Measurements from ENCODE around the gene MICAL1. TPM values are rescaled to one million over a fixed set of nuclear protein-coding genes. Genes with fewer than 3 reads are reported as not detected.
A peak's percentile ranks its signal among the peaks of the same experiment; 100 is the strongest.

MICAL1 gene
- polyA plus RNA-seq, 2 of the 4 experiments (the other 2 are of a cell fraction): 14.1 to 16.9 TPM

- no peak for FAIRE-seq
- H3K9me3 ChIP-seq: no peaks in the 10 kb centered on the region
- POLR2A ChIA-PET: interaction anchor here (0.8 to 2.7 kb wide), 6 partner anchors 12 to 347 kb away, joined by 3 to 18 read pairs (median 6); partner anchors contain the start of genes CD164, CEP57L1, MICAL1 and SESN1
Measured at GRCh38 chr6:109441069-109441816, 14.3 kb downstream of the MICAL1 start.

GRCh38 chr6:109440331-109441068, 15.1 kb downstream of the MICAL1 start, which contains the start of the genes PPIL6 and SMPD2:
Gene PPIL6, minus strand, starts transcription at chr6:109440628. Its CDS starts 38 bp downstream, at chr6:109440590.
Gene SMPD2, plus strand, starts transcription at chr6:109440724. Its CDS starts 398 bp downstream, at chr6:109441122.
- ATAC-seq (peak; percentile 81 to 88), DNase-seq (ENCODE audit: low read depth in 1 of 2, low spot score in 1 of 2) (peak; percentile 57 to 83), FAIRE-seq (no peak)
- H3K4me3 ChIP-seq: peak within 1 kb of the TSS; percentile 76
- ChIA-PET POLR2A (interaction anchor here (0.8 to 2.7 kb wide), 6 partner anchors 11 to 346 kb away, joined by 3 to 18 read pairs (median 6); partner anchors contain the start of genes CD164, CEP57L1, MICAL1 and SESN1), CTCF (interaction anchor here (0.7 to 3.2 kb wide), 4 partner anchors 10 to 56 kb away, joined by 3 to 16 read pairs (median 4); no protein-coding TSS in a partner anchor)
- H3K9me3 ChIP-seq: no peaks in the 10 kb centered on the region
- WGBS (ENCODE audit: missing lambda C conversion rate): no CpG with 5 or more reads among the region's 102 CpGs
- peak within 1 kb of the TSS; percentile 81 to 96 for H3K27ac ChIP-seq
- peaks cover 8% of the 10 kb centered on the region for H3K4me1 ChIP-seq
- H3K4me2 ChIP-seq: peak within 1 kb of the TSS; percentile 97
- TF ChIP-seq MAZ (IDR thresholded peaks at IDR 0.05; ENCODE audit: borderline replicate concordance, low read depth, low read length): no peak
- TF ChIP-seq HOXB5 (CRISPR knock-in tag; IDR thresholded peaks at IDR 0.05): peak; percentile 64; the same call in 1 of the 2 replicates
- TF ChIP-seq HOXA7 (CRISPR knock-in tag; IDR thresholded peaks at IDR 0.05): no peak
- TF ChIP-seq E2F6 (IDR thresholded peaks at IDR 0.05; ENCODE audit: borderline replicate concordance, low read depth): peak; percentile 95
- peak; percentile 55; the same call in 1 of the 2 replicates for TF ChIP-seq ATOH8 (CRISPR knock-in tag; IDR thresholded peaks at IDR 0.05; ENCODE audit: low read depth)
- TF ChIP-seq RNF2 (IDR thresholded peaks at IDR 0.05; ENCODE audit: borderline replicate concordance, low read depth): peak; percentile 67; the same call in 1 of the 2 replicates
- TF ChIP-seq FOSL2 (IDR thresholded peaks at IDR 0.05): no peak
- TF ChIP-seq FOSL2 (CRISPR knock-in tag; IDR thresholded peaks at IDR 0.05): 0 out of 2 replicates have a peak, but pooled peaks have one; percentile 4
- peak; percentile 92 for TF ChIP-seq MAX (IDR thresholded peaks at IDR 0.05)
- TF ChIP-seq PHF8 (IDR thresholded peaks at IDR 0.05; ENCODE audit: borderline replicate concordance, low read depth): peak; percentile 63; the same call in 1 of the 2 replicates
- TF ChIP-seq REST (IDR thresholded peaks at IDR 0.05): no peak
- TF ChIP-seq POLR2AphosphoS2 (conservative IDR thresholded peaks at IDR 0.05; ENCODE audit: low read length): no peak
- TF ChIP-seq BCL3 (IDR thresholded peaks at IDR 0.05): no peak
- TF ChIP-seq HES2 (IDR thresholded peaks at IDR 0.05): no peak
- no peak for TF ChIP-seq EHF (CRISPR knock-in tag; IDR thresholded peaks at IDR 0.05)
- peak; percentile 27; the same call in 2 of the 3 replicates for TF ChIP-seq CTCF (IDR thresholded peaks at IDR 0.05)

More at GRCh38 chr6:109441069-109441816, 14.3 kb downstream of the MICAL1 start:
- Histone ChIP-seq H3K4me3 (peak overlapping the region; percentile 76), H3K27ac (peak overlapping the region; percentile 81 to 96), H3K4me1 (peaks cover 8% of the 10 kb centered on the region), H3K4me2 (peak overlapping the region; percentile 89)
- CTCF ChIA-PET: interaction anchor here (0.5 to 4.0 kb wide), 9 partner anchors 10 to 253 kb away, joined by 3 to 16 read pairs (median 3); partner anchors contain the start of gene MICAL1
- ATAC-seq: peak; percentile 72
- 13% methylated on average over 5 of the region's 31 CpGs for WGBS (ENCODE audit: missing lambda C conversion rate)
- DNase-seq (ENCODE audit: low read depth in 1 of 2, low spot score in 1 of 2): peak; percentile 15 to 60
- peak; percentile 38; the same call in 1 of the 2 replicates for TF ChIP-seq MAX (IDR thresholded peaks at IDR 0.05)
- TF ChIP-seq ATOH8 (CRISPR knock-in tag; IDR thresholded peaks at IDR 0.05; ENCODE audit: low read depth): 0 out of 2 replicates have a peak, but pooled peaks have one; percentile 56
- no peak for TF ChIP-seq RAD21 (conservative IDR thresholded peaks at IDR 0.05 in 1 of 2, IDR thresholded peaks at IDR 0.05 in 1 of 2)
- TF ChIP-seq PHF8 (IDR thresholded peaks at IDR 0.05; ENCODE audit: borderline replicate concordance, low read depth): 0 out of 2 replicates have a peak, but pooled peaks have one; percentile 45

Data from A549 (cell line).